Activated CD8-positive, alpha-beta memory T cell treated with anti-CD3 and anti-CD28 coated beads, Interleukin-2, amount 50 U/mL, for 24 hours (primary cell): Measurements from ENCODE around the gene APELA.
"Not testable (repeated sequence)": the region's sequence is repeated elsewhere in the genome, so short reads cannot be mapped to it uniquely, and the experiment has no call there.

Source experiments
- DNase-seq: peaks from one replicate; pipeline ENCODE4 v3.0.0-alpha.2; 2020; ENCODE audit errors: extremely low read depth

Gene APELA

GRCh38 chr4:164926301-164926700, 49.3 kb downstream of the APELA start:
- no peak for DNase-seq

GRCh38 chr4:164927101-164927500, 50.1 kb downstream of the APELA start:
- DNase-seq = not testable (repeated sequence)

- DNase-seq = no peak
Observed at GRCh38 chr4:164930647-164931046, 53.7 kb downstream of the APELA start.

GRCh38 chr4:164931551-164932324, 54.8 kb downstream of the APELA start:
- DNase-seq = no peak

GRCh38 chr4:164933244-164933643, 56.3 kb downstream of the APELA start:
- no peak for DNase-seq

DNA sequence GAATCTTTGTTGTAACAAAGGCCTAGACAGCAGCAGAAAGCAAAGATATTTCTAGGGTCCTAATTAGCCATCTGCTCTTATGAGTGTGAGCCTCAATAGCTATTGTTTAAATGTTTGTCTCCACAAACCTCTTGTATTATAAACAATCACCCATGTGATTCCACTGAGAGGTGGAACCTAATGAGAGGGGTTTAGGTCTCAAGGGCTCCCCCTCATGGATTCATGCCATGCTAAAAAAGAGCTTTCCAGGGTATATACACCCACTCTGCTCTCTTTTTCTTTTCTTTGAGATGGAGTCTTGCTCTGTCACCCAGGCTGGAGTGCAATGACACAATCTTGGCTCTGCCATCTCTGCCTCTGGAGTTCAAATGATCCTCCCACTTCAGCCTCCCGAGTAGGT, 58.4 kb downstream of the APELA start:
- DNase-seq = no peak

- not testable (repeated sequence) for DNase-seq
Observed at GRCh38 chr4:164935865-164936606, 59.1 kb downstream of the APELA start.

- no peak for DNase-seq
Observed at GRCh38 chr4:164937576-164938270, 60.7 kb downstream of the APELA start.

GRCh38 chr4:164943192-164943591, 66.2 kb downstream of the APELA start:
- DNase-seq = no peak

DNA sequence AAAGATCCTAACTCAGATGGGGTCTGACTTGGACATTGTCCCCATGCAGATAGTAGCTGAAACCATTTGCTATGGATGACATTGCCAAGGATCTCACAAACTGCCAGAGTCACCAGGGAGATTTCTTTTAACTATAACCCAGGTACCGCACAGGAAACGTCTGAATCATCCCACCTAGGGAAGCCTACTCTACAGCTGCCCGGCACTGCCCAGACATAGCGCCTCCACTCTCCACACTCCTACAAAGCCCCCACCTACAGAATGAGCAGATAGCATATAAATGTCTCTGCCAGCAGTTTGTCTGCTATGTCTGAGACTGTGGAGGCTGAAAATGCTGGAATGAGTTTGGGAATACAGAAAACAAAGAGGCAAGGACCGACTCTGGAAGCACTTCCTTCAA, 68.2 kb downstream of the APELA start:
- DNase-seq = no peak

- no peak for DNase-seq
Observed at GRCh38 chr4:164946810-164947209, 69.8 kb downstream of the APELA start.
